Keratinocyte (primary cell): ENCODE data around the gene PALD1. TPM values are rescaled to one million over a fixed set of nuclear protein-coding genes. Genes with fewer than 3 reads are reported as not detected.

ENCODE experiments used
- DNase-seq: peaks from one replicate; pipeline ENCODE4 v3.0.0-alpha.2; 2011; ENCODE audit warnings: low read depth, missing footprints, low spot score
- FAIRE-seq: peaks from 2 replicates; lab custom pipeline; 2011; peaks lifted over from hg19 to GRCh38; lab: Jason Lieb, UNC
- H2AFZ ChIP-seq: 2 replicates; pipeline ENCODE4 v1.6.0; 2012; ENCODE audit warnings: low read length, control low read depth, inconsistent platforms; ENCODE audit not compliant: control insufficient read depth
- H3K27ac ChIP-seq: 2 replicates; pipeline ENCODE4 v1.5.1; 2011; ENCODE audit warnings: low read length; ENCODE audit not compliant: control insufficient read depth, insufficient read depth
- H3K27me3 ChIP-seq: 3 replicates; pipeline ENCODE4 v1.6.0; 2011; ENCODE audit warnings: low read length; ENCODE audit not compliant: control insufficient read depth, insufficient read depth; ENCODE audit errors: extremely low read depth
- H3K36me3 ChIP-seq, 2 experiments: 2 replicates in 1 of 2; 3 replicates in 1 of 2; pipeline ENCODE4 v1.5.1; 2011; ENCODE audit warnings: low read length in 2 of 2, mild to moderate bottlenecking in 1 of 2; ENCODE audit not compliant: control insufficient read depth in 2 of 2, insufficient read depth in 2 of 2; ENCODE audit errors: extremely low read depth in 1 of 2
- H3K4me1 ChIP-seq: 3 replicates; pipeline ENCODE4 v1.5.1; 2011; ENCODE audit warnings: low read length; ENCODE audit not compliant: control insufficient read depth, insufficient read depth; ENCODE audit errors: extremely low read depth
- H3K4me2 ChIP-seq: 3 replicates; pipeline ENCODE4 v1.6.0; 2011; ENCODE audit warnings: low read depth, low read length; ENCODE audit not compliant: control insufficient read depth, insufficient read depth; ENCODE audit errors: extremely low read depth
- H3K4me3 ChIP-seq, 3 experiments: fragments of 200-600 bp in 1 of 3; sonication (generic) in 1 of 3; 2 replicates in 2 of 3; 3 replicates in 1 of 3; pipeline ENCODE4 v1.5.1; 2011 to 2016; ENCODE audit warnings: low read length in 3 of 3, mild to moderate bottlenecking in 3 of 3, control low read depth in 2 of 3, inconsistent platforms in 1 of 3, low read depth in 1 of 3, mixed read lengths in 1 of 3, mixed run types in 1 of 3, moderate library complexity in 1 of 3; ENCODE audit not compliant: control insufficient read depth in 2 of 3, insufficient read depth in 2 of 3; ENCODE audit errors: extremely low read depth in 1 of 3
- H3K79me2 ChIP-seq: 2 replicates; pipeline ENCODE4 v1.6.0; 2012; ENCODE audit warnings: low read length; ENCODE audit not compliant: control insufficient read depth, insufficient read depth
- H3K9ac ChIP-seq: 3 replicates; pipeline ENCODE4 v1.6.0; 2011; ENCODE audit warnings: low read length; ENCODE audit not compliant: control insufficient read depth, insufficient read depth; ENCODE audit errors: extremely low read depth
- H3K9me1 ChIP-seq: 3 replicates; pipeline ENCODE4 v1.6.0; 2011; ENCODE audit warnings: low read length; ENCODE audit not compliant: control insufficient read depth, insufficient read depth; ENCODE audit errors: extremely low read depth
- H3K9me3 ChIP-seq: 2 replicates; pipeline ENCODE4 v1.5.1; 2012; ENCODE audit warnings: low read depth, low read length; ENCODE audit not compliant: control insufficient read depth
- H4K20me1 ChIP-seq: 3 replicates; pipeline ENCODE4 v1.6.0; 2011; ENCODE audit warnings: low read length; ENCODE audit not compliant: control insufficient read depth, insufficient read depth; ENCODE audit errors: extremely low read depth
- EZH2 ChIP-seq: IDR thresholded peaks from one replicate; pipeline ENCODE4 v1.6.1; 2012; ENCODE audit warnings: inconsistent platforms, mild to moderate bottlenecking, low read length, moderate library complexity
- dilution Hi-C: fragments of 300-500 bp; cut with MboI; formaldehyde crosslinking; loops from one replicate; pipeline ENCODE4 v1.7.0; 2020; ENCODE audit warnings: low sequenced_read_pairs; ENCODE audit not compliant: extremely low pct_ligation_motif_present
- polyA plus RNA-seq, 5 experiments: library from polyadenylated mRNA; depleted of rRNA in 3 of 5; stranded (reverse) in 3 of 5; stranded (forward) in 1 of 5; unstranded in 1 of 5; fragments of >200 nt; gene quantifications; 1 replicate in 1 of 5; 2 replicates in 3 of 5; 3 replicates in 1 of 5; pipeline versions ENCODE4 v1.2.1 to v1.2.3, GENCODE V29; 2011 to 2012; ENCODE audit warnings: missing spikeins in 2 of 5, low read depth in 1 of 5, low replicate concordance in 1 of 5
- TF ChIP-seq, protein P1 (sequence below), 3 experiments: IDR thresholded peaks in 1 of 3; conservative IDR thresholded peaks in 1 of 3; optimal IDR thresholded peaks in 1 of 3; 2 replicates in 2 of 3; 3 replicates in 1 of 3; pipeline versions ENCODE3 to v1.5.1; 2011; ENCODE audit warnings: low read length in 3 of 3, mild to moderate bottlenecking in 3 of 3, moderate library complexity in 2 of 3, control low read depth in 1 of 3, inconsistent platforms in 1 of 3; ENCODE audit not compliant: insufficient read depth in 2 of 3; ENCODE audit errors: extremely low read depth in 1 of 3

PALD1 gene
- polyA plus RNA-seq, 1 donor (not counting 4 experiments of a cell fraction or from before 2014, with no cell fraction given): 0.83 TPM

DNA sequence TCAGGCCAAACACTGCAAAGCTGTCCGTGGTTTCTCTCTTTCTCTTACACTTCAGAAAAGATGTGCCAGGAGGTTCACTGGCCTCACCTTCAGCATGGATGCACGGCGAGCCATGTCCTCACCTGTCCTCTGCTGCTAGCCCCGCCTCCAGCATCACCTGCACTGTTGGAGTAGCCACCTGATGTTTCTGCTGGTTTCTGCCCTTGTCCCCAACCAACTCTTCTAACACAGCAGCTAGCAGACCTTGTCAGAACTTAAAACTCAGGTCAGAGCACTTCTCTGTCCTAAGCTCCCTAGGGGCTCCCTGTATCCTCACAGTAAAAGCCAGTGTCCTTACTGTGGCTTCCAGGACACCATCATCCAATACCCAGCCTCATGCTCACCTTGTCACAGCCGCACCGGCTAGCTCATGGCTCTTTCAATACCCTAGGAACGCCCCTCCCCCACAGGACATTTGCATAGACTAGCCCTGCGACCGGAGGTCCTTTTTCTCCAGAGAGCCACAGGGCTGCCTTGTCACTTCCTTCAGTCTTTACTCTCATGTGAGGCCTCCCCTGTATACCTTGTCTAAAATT, 15.2 kb downstream of the PALD1 start:
- H3K4me2 ChIP-seq: no peak overlapping the region
- dilution Hi-C loops: no loop called here
- H4K20me1 ChIP-seq: no peaks in the 10 kb centered on the region
- H3K27ac ChIP-seq: no peak overlapping the region
- H3K4me3 ChIP-seq: no peak overlapping the region
- H3K27me3 ChIP-seq: no peaks in the 10 kb centered on the region
- no peak for TF ChIP-seq EZH2
- TF ChIP-seq, protein P1, sequence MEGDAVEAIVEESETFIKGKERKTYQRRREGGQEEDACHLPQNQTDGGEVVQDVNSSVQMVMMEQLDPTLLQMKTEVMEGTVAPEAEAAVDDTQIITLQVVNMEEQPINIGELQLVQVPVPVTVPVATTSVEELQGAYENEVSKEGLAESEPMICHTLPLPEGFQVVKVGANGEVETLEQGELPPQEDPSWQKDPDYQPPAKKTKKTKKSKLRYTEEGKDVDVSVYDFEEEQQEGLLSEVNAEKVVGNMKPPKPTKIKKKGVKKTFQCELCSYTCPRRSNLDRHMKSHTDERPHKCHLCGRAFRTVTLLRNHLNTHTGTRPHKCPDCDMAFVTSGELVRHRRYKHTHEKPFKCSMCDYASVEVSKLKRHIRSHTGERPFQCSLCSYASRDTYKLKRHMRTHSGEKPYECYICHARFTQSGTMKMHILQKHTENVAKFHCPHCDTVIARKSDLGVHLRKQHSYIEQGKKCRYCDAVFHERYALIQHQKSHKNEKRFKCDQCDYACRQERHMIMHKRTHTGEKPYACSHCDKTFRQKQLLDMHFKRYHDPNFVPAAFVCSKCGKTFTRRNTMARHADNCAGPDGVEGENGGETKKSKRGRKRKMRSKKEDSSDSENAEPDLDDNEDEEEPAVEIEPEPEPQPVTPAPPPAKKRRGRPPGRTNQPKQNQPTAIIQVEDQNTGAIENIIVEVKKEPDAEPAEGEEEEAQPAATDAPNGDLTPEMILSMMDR (optimal IDR thresholded peaks at IDR 0.05 in 1 of 3, IDR thresholded peaks at IDR 0.05 in 1 of 3, conservative IDR thresholded peaks at IDR 0.05 in 1 of 3; ENCODE audit: extremely low read depth in 1 of 3, insufficient read depth in 2 of 3, low read length in 3 of 3): no peak
- H3K9me1 ChIP-seq: no peaks in the 10 kb centered on the region
- H3K4me1 ChIP-seq: peaks cover 11% of the 10 kb centered on the region
- no peak overlapping the region for H2AFZ ChIP-seq
- H3K79me2 ChIP-seq: no peaks in the 10 kb centered on the region
- no peaks in the 10 kb centered on the region for H3K36me3 ChIP-seq
- DNase-seq (no peak), FAIRE-seq (no peak)
- no peak overlapping the region for H3K9ac ChIP-seq
- no peaks in the 10 kb centered on the region for H3K9me3 ChIP-seq

DNA sequence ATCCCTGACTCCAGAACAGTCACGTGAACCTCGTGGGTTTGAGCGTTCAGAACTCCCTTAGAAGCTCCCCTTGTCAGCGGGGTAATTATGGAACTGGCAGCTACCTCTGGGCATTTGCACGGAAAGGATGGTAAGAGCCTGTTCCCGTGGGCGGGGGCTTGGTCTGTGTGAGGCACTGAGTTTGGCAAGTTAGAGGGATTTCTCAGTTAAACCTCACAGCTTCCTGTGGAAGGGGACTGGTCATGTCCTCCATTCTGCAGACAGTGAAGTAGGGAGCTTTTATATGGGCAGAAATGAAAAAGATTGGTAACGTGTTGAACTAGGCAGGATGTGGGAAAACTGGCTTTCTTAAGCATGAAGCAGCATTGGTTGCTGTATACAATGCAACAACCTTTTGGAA, 16.0 kb downstream of the PALD1 start:
- no peak for FAIRE-seq
- H3K9ac ChIP-seq: no peak overlapping the region
- H3K9me3 ChIP-seq: no peaks in the 10 kb centered on the region
- TF ChIP-seq, protein P1 (optimal IDR thresholded peaks at IDR 0.05 in 1 of 3, IDR thresholded peaks at IDR 0.05 in 1 of 3, conservative IDR thresholded peaks at IDR 0.05 in 1 of 3; ENCODE audit: extremely low read depth in 1 of 3, insufficient read depth in 2 of 3, low read length in 3 of 3): no peak
- TF ChIP-seq EZH2: no peak
- peaks cover 11% of the 10 kb centered on the region for H3K4me1 ChIP-seq
- H3K9me1 ChIP-seq: no peaks in the 10 kb centered on the region
- no peaks in the 10 kb centered on the region for H3K27me3 ChIP-seq
- DNase-seq: no peak
- no peaks in the 10 kb centered on the region for H3K79me2 ChIP-seq
- no peak overlapping the region for H3K4me3 ChIP-seq
- no peak overlapping the region for H3K27ac ChIP-seq
- no peaks in the 10 kb centered on the region for H3K36me3 ChIP-seq
- no peaks in the 10 kb centered on the region for H4K20me1 ChIP-seq
- H2AFZ ChIP-seq: no peak overlapping the region
- dilution Hi-C loops: no loop called here
- H3K4me2 ChIP-seq: no peak overlapping the region
